IPS DF 4.7 (cell line): ENCODE results near the gene TTC28.

Experiments used
- DNase-seq: peaks from one replicate; pipeline ENCODE4 v3.0.0-alpha.2; 2013; ENCODE audit warnings: low spot score; ENCODE audit errors: extremely low read depth

TTC28 gene

GRCh38 chr22:28442264-28442710 lies 237.4 kb downstream of the TTC28 start:
- DNase-seq: no peak

GRCh38 chr22:28441720-28442263 lies 237.8 kb downstream of the TTC28 start:
- DNase-seq: no peak

- no peak for DNase-seq
These were observed 238.8 kb downstream of the TTC28 start for GRCh38 chr22:28440592-28441390.

- DNase-seq: no peak
These were observed 241.4 kb downstream of the TTC28 start for GRCh38 chr22:28438183-28438768.

- DNase-seq: no peak
These were observed 243.7 kb downstream of the TTC28 start for GRCh38 chr22:28435982-28436381.

- no peak for DNase-seq
These were observed 244.4 kb downstream of the TTC28 start for GRCh38 chr22:28435140-28435768.

- no peak for DNase-seq
These were observed 249.1 kb downstream of the TTC28 start for GRCh38 chr22:28430466-28431025.

- no peak for DNase-seq
These were observed 249.9 kb downstream of the TTC28 start for GRCh38 chr22:28429711-28430110.

- no peak for DNase-seq
These were observed 251.4 kb downstream of the TTC28 start for GRCh38 chr22:28428271-28428670.

- DNase-seq: no peak
These were observed 253.1 kb downstream of the TTC28 start for GRCh38 chr22:28426346-28427132.

GRCh38 chr22:28425211-28425610 lies 254.4 kb downstream of the TTC28 start:
- DNase-seq: no peak

GRCh38 chr22:28424427-28425080 lies 255.1 kb downstream of the TTC28 start:
- no peak for DNase-seq

- no peak for DNase-seq
These were observed 259.7 kb downstream of the TTC28 start for GRCh38 chr22:28419919-28420318.

GRCh38 chr22:28418008-28418407 lies 261.6 kb downstream of the TTC28 start:
- DNase-seq: no peak

- no peak for DNase-seq
These were observed 262.2 kb downstream of the TTC28 start for GRCh38 chr22:28417431-28417830.

GRCh38 chr22:28414913-28415312 lies 264.7 kb downstream of the TTC28 start:
- DNase-seq: no peak

- no peak for DNase-seq
These were observed 265.8 kb downstream of the TTC28 start for GRCh38 chr22:28413612-28414399.

- no peak for DNase-seq
These were observed 267.5 kb downstream of the TTC28 start for GRCh38 chr22:28412109-28412508.

- DNase-seq: no peak
These were observed 268.5 kb downstream of the TTC28 start for GRCh38 chr22:28411125-28411524.
